GM12874 (cell line): ENCODE data around the gene RORC.

Experiments used
- TF ChIP-seq, protein P1 (sequence below): IDR thresholded peaks from 2 replicates; pipeline ENCODE4 v1.5.1; 2011; ENCODE audit warnings: low read depth, mild to moderate bottlenecking, control low read depth, low read length, moderate library complexity; ENCODE audit not compliant: insufficient read depth

The RORC gene

DNA sequence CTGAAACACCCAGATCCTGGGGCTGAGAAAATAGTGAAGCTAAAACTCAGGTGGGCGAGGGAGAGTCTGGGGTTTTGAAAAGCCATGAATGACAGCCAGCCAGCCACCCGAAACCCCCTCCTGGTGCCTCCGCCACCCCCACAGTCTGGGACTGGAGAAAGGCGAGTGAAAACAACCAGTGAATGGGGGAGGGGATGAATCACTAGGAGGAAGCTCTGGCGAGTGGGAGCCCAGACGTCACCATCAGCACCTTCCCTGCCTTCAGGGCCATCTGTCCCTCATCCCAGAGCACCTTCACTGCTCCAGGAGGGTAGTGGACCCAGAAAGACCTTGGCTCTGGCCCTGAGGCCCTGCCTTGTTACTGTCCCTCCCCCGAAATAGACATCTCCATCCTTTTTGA lies 9.2 kb downstream of the RORC start:
- TF ChIP-seq, protein P1, sequence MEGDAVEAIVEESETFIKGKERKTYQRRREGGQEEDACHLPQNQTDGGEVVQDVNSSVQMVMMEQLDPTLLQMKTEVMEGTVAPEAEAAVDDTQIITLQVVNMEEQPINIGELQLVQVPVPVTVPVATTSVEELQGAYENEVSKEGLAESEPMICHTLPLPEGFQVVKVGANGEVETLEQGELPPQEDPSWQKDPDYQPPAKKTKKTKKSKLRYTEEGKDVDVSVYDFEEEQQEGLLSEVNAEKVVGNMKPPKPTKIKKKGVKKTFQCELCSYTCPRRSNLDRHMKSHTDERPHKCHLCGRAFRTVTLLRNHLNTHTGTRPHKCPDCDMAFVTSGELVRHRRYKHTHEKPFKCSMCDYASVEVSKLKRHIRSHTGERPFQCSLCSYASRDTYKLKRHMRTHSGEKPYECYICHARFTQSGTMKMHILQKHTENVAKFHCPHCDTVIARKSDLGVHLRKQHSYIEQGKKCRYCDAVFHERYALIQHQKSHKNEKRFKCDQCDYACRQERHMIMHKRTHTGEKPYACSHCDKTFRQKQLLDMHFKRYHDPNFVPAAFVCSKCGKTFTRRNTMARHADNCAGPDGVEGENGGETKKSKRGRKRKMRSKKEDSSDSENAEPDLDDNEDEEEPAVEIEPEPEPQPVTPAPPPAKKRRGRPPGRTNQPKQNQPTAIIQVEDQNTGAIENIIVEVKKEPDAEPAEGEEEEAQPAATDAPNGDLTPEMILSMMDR, result no peak

DNA sequence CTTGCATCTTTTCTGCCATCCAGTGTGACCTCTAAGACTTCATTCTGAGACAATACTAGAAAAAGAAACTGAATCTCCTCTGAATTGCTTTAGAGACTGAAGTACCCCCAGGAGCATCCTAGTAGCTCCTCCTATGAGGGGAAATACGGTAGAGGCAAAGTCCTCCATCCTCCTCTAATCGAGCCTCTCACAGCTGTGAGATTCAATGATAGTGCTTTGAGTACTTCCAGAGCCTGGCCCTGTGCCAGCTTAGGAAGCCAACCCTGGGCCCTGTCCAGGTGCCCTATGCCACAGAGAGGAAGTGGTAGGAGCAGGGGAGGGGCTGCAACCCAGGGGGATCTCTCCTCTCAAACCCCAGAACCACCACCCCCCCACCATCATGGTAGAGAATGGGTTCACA lies 10.7 kb downstream of the RORC start:
- TF ChIP-seq, protein P1, result no peak

DNA sequence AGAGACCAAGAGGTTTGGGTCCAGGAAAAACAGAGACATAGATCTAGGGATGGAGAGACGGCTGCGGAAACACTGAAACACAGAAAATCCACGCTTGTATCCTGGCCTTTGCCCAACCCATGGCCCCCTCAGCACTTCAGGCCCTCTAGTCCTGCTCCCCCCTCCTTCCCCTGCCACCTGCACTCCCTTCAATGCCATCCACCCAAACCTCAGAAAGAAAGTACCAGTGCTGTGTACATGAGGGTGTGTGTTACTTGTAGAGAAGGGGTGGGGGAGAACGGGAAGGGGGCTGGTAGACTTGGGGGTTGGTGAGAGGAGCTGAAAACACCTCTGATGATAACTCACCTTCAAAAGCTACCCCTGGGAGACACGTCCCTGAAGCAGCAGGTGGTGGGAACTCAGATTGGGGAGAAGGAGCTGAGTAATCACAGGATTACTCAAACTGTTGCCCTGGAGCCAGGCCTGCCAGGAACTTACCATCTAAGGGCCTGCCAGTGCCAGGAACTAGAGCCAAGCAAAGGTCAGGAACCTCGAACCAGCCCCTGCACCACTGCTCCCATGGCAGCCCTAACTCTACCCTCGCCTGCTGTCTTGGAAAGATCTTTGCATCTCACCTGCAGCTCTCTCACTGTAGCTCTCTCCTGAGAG lies 11.5 kb downstream of the RORC start:
- TF ChIP-seq, protein P1, result no peak

DNA sequence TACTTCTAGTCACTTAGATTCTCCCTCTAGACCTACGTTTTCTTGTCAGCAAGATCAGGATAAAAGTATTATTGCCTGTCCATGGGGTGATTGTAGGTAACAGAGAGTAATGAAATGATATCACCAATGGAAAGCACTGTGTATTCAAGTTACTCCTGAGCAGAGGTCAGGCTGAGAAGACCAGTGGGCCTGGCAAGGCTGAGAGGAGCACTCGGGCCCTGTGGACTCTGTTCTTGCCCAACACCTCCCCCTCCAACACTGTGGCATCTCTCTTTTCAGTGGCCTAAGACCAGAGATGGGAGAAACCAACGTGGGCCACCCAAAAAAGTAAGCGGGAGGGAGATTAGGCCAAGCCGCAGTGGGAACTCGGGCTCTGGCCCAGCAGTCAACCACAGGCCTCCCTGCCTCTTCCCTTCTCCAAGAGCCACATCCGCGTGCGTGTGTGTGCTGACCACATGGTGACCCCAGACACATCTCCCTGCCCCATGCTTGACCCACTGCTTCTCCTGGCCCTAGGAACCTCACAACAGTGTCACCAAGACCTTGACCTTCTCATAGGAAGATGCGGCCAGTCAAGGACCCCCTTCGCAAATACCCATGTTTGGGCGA lies 12.3 kb downstream of the RORC start:
- TF ChIP-seq, protein P1, result no peak

DNA sequence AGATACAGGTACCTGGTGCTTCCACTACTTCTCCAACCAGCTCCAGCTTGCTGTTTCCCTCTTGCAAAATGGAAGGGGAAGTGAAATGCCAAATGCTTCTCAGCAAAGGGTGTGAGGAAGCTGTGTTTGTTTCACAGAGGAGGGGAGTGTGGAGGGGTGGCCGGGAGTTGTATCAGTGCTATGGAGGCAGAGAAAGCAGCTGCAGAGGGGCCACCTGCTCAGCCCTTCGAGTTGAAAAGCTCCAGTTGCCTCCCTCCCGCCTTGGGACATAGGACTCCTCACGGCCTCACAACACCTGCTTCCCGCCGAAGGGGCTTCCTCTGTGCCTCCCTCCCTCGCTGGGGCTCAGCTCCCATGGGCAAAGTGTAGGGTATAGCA lies 14.3 kb downstream of the RORC start:
- TF ChIP-seq, protein P1, result no peak

DNA sequence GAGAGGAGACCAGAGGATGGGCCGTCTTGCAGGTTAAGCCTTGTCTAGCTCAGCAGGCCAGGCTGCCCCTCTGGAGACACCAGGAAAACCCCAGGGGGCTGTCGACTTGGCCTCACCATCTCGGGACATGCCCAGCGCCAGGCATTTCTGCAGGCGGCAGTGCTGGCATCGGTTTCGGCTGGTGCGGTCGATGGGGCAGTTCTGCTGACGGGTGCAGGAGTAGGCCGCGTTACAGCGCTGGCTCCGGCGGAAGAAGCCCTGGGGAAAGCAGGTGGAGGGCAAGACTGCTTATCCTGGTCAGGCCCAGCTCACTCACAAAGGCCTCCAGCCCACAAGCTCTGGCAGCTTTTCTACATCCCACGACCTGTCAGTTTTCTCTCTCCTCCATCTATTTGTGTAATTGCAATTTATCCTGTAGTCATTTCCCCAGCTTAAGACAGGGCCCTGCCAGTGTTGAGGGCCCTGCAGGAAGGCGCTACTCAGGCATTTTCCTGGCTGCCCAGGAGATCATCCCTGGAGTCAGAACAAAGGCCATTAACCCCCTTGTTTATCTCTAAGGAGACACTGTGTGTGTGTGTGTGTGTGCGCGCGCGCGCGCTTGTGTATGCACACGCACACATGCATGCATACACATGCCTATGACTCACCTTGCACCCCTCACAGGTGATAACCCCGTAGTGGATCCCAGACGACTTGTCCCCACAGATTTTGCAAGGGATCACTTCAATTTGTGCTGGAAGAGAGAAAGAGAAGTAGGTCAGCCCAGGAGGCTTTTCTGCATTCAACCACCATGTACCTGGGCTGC lies 14.9 kb downstream of the RORC start:
- TF ChIP-seq, protein P1, result no peak

DNA sequence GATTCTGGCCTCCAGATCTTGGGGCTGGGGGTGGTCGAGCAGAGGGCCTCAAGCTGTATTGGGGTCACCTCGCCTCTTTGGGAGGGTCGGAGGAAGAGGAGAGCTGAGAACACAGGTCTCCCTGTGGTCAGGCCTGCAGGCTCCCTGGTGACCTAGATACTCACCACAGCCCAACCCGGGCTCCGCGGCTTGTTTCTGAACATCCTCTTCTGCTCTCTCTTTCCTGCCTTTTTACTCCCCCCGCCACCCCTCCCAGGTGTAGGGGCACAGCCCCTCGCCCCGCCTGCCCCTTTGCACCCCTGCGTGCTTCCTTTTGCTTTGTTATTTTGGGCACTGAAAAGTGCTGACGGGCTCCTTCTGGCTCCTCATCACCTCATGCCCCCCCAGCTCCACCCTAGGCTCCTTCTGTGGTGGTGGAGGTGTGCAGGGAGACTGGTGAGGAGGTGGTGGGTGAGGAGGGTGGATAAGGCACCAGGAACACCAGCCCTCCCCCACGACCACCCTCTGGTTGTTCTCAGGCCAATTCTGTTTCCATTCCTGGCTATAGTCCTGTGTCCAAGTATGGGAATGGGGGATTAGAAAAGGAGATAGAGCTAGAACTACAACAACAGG lies 15.8 kb downstream of the RORC start:
- TF ChIP-seq, protein P1, result no peak
